DMS53 (cell line): ENCODE data around the gene SLC35E4.

ENCODE experiments used
- DNase-seq: peaks from one replicate; lab custom pipeline; 2025; lab: John Stamatoyannopoulos, UW

Gene SLC35E4

DNA sequence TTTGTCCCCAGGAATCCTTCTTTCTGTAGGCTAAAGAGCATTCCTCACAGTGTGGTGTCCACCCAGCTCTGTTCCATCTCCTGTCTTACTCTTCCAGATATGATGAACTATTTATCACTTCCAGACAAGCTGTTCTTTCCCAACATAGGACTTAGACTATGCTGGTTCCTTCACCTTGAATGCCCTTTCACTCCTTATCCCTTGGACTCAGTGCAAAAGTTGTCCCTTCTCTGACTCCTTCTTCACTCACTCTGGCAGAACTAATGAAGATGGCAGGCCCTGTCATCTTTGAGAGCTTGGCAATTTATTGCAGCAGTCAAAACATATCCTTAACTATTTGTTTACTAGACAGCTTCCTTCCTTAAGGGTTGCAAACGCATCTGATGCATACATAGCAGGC, 55.6 kb downstream of the SLC35E4 start:
- DNase-seq: no peak

DNA sequence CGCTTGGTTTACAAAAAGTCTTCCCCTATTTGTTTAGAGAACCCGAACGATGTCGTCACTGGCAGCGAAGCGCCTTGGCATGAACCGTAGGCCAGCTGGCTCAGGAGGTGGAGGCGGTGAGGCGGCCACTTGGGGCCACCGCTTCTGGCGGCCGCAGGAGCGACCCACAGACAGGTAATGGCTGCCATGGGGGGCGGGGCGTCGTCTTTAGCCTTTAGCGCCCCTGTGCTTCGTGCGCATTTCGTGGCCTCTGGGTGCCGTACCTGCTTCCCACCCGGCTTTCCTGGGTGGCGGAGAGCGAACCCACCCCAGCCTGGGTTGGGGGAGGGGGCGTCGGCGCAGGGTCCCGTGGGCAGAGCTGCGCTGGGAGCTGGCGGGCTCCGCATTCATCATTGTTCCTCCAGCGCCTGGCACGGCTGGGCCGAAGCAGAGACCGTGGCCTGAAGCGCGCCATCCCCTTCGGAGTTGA, 58.6 kb downstream of the SLC35E4 start:
- DNase-seq: peak; percentile 68

DNA sequence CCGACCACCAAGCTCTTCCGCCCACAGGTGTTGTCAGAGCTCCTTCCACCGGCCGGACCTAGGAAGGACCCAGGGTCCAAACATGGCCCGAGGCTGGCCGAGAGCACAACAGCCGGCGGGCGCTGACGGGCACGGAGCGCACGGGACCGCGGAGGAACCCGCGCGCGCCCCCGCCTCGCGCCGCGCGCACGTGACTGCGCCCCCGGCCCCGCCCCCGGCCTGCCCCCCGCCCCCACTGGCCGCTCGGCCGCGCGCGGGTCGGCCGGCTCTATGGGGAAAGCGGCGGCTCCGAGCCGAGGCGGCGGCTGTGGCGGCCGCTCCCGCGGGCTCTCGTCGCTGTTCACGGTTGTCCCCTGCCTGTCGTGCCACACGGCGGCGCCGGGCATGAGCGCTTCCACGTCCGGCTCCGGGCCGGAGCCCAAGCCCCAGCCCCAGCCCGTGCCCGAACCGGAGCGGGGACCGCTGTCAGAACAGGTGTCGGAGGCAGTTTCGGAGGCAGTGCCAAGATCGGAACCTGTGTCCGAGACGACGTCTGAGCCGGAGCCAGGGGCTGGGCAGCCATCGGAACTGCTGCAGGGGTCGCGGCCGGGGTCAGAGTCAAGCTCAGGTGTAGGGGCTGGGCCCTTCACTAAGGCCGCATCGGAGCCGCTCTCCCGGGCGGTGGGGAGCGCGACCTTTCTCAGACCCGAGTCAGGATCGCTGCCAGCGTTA, 59.2 kb downstream of the SLC35E4 start, which contains the start of gene OSBP2:
Gene OSBP2 (plus strand): TSS at position 235 of the 711 bp plus-strand sequence. CDS start 36 bp downstream, at position 271.
- DNase-seq: peak; percentile 59

DNA sequence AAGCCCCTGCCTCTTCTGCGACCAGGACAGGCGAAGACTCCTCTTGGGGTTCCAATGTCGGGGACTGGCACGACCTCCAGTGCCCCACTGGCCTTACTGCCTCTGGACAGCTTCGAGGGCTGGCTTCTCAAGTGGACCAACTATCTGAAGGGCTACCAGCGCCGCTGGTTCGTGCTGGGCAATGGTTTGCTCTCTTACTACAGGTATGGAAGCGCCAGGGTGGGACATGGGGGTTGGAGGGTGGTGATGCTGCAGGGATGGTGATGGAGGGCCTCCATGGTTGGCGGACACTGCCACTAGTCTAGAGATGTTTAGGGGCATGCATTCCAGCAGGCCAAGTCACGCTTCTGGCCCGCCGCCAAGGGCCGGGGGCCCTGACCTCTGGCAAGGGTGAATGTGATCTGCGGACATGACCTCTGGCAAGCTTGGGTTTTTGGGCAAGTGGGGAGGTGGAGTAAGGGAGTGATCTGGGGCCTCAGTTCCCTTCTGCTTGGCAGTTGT, 59.8 kb downstream of the SLC35E4 start:
- DNase-seq: no peak

DNA sequence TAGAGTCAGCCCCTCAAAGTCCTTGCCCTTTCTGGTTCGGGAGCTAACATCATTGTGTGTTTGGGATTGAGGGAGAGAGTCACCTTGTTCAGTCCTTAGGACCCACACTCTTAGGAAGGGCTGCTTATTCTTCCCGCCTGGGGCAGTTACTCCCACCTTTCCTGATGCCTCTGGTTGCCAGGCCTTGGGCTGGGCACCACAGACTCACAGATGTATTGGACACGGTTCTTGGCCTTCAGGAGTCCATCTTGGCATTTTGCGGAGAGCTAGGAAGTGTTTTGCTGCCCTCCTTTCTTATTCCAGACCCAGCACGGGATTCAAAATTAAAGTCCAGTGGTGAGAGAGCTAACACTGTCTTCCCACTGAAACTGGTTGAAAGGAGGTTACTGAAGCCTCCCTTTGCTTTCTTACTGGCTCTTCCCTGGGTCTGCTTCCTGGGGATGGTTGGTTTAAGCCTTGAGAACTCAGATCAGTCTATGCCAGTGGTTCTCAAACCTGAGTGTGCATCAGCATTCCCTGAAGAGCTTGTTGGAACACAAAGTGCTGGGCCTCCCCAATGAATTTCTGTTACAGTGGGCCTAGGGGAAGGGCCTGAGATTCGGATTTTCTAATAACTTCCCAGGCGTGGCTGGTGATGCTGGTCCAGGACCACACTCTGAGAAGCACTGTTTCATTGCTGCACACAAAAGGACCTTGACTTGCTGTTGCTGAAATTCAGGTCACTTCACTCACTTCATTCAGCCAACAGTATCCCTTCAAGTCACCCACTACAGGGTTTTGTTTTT, 60.5 kb downstream of the SLC35E4 start:
- no peak for DNase-seq
